HepG2 (cell line): Measurements from ENCODE around the gene PIM3. TPM values are rescaled to one million over a fixed set of nuclear protein-coding genes. Genes with fewer than 3 reads are reported as not detected.

Source experiments
- ATAC-seq: fragments of 200-7000 bp; cut with Tn5 transposase; 3 replicates; pipeline ENCODE4 v1.9.1; 2020; ENCODE audit warnings: mild to moderate bottlenecking, moderate library complexity
- BruUV-seq: library from RNA; stranded (reverse); fragments of 400-500 nt; replicated peaks from 2 replicates; lab custom pipeline; 2021; lab: Mats Ljungman, UMichigan
- CTCF ChIA-PET: fragments of 300-600 bp; formaldehyde crosslinking; extraction: SDS; loops from one replicate; lab custom pipeline; 2021; ENCODE audit warnings: low total read pairs, inconsistent platforms, low intra/inter-chr PET ratio; lab: Yijun Ruan, JAX
- POLR2A ChIA-PET: fragments of 350-600 bp; sonication (Branson Sonifier 250); formaldehyde crosslinking; loops from one replicate; lab custom pipeline; 2020; ENCODE audit warnings: antibody characterized with exemption, inconsistent platforms; lab: Yijun Ruan, JAX
- DNase-seq: peaks from one replicate; pipeline ENCODE4 v3.0.0-alpha.2; 2015; ENCODE audit warnings: low spot score
- FAIRE-seq: peaks from 3 replicates; lab custom pipeline; 2011; peaks lifted over from hg19 to GRCh38; lab: Jason Lieb, UNC
- H2AFZ ChIP-seq: one replicate; pipeline ENCODE4 v1.6.1; 2011; ENCODE audit warnings: low read length, inconsistent platforms
- H3K27ac ChIP-seq: fragments of 300-600 bp; 3 replicates; pipeline ENCODE4 v1.8.0; 2011; ENCODE audit warnings: mixed run types, mild to moderate bottlenecking, mixed read lengths, low read length, inconsistent platforms; ENCODE audit not compliant: insufficient read depth; ENCODE audit errors: extremely low read length
- H3K27me3 ChIP-seq, 2 experiments: fragments of 200-600 bp in 1 of 2; 2 replicates in 1 of 2; 3 replicates in 1 of 2; pipeline versions ENCODE4 v1.6.0 to v1.8.0; 2011; ENCODE audit warnings: low read length in 2 of 2, mild to moderate bottlenecking in 2 of 2, moderate library complexity in 2 of 2, inconsistent platforms in 1 of 2; ENCODE audit not compliant: insufficient read depth in 2 of 2, control insufficient read depth in 1 of 2
- H3K36me3 ChIP-seq, 2 experiments: fragments of 200-600 bp in 1 of 2; replicated peaks in 1 of 2; 2 replicates in 1 of 2; 3 replicates in 1 of 2; pipeline versions ENCODE4 v1.5.1 to v1.8.0; 2011; ENCODE audit warnings: low read length in 2 of 2, inconsistent platforms in 1 of 2; ENCODE audit not compliant: insufficient read depth in 2 of 2, control insufficient read depth in 1 of 2
- H3K4me1 ChIP-seq: 2 replicates; pipeline ENCODE4 v1.5.1; 2012; ENCODE audit warnings: low read length, inconsistent platforms; ENCODE audit not compliant: insufficient read depth
- H3K4me2 ChIP-seq: 2 replicates; pipeline ENCODE4 v1.6.0; 2011; ENCODE audit warnings: low read depth, low read length, inconsistent platforms
- H3K4me3 ChIP-seq, 3 experiments: fragments of 200-600 bp in 1 of 3; sonication (generic), shearing (Covaris generic) in 1 of 3; replicated peaks in 1 of 3; 2 replicates each; pipeline ENCODE4 v1.5.1; 2011 to 2016; ENCODE audit warnings: low read length in 3 of 3, inconsistent platforms in 2 of 3, low read depth in 2 of 3, mild to moderate bottlenecking in 2 of 3, control low read depth in 1 of 3, mixed read lengths in 1 of 3; ENCODE audit not compliant: insufficient read depth in 1 of 3
- H3K79me2 ChIP-seq: one replicate; pipeline ENCODE4 v1.6.1; 2011; ENCODE audit warnings: low read length, inconsistent platforms; ENCODE audit not compliant: insufficient read depth
- H3K9ac ChIP-seq: 2 replicates; pipeline ENCODE4 v1.6.0; 2011; ENCODE audit warnings: mild to moderate bottlenecking, low read depth, low read length, inconsistent platforms; ENCODE audit not compliant: insufficient read depth
- H3K9me3 ChIP-seq: 2 replicates; pipeline ENCODE4 v1.5.1; 2012; ENCODE audit warnings: mild to moderate bottlenecking, low read length
- H4K20me1 ChIP-seq: 2 replicates; pipeline ENCODE4 v1.6.0; 2011; ENCODE audit warnings: inconsistent platforms, mild to moderate bottlenecking, low read length, moderate library complexity; ENCODE audit not compliant: insufficient read depth
- FOSL2 ChIP-seq: sonication (generic); formaldehyde crosslinking; IDR thresholded peaks from 2 replicates; pipeline ENCODE4 v1.4.0; 2020; ENCODE audit warnings: missing genetic modification reagents
- ZNF230 ChIP-seq: sonication (generic); formaldehyde crosslinking; IDR thresholded peaks from 2 replicates; pipeline ENCODE4 v1.4.0; 2020; ENCODE audit warnings: mild to moderate bottlenecking, missing genetic modification reagents
- ZNF770 ChIP-seq: sonication (generic); formaldehyde crosslinking; IDR thresholded peaks from 2 replicates; pipeline ENCODE4 v1.5.0; 2020; ENCODE audit warnings: mild to moderate bottlenecking, missing genetic modification reagents
- WGBS: methylation state at CpG from one replicate; pipeline ENCODE4 v1.1.6; 2017; ENCODE audit warnings: low lambda C conversion rate; 5-methylcytosine and 5-hydroxymethylcytosine counted together
- in situ Hi-C: cut with HindIII; loops from 2 replicates; pipeline ENCODE4 v1.10.0; 2017; ENCODE audit warnings: low pct_unique_long_range_greater_than_20kb; ENCODE audit not compliant: extremely low pct_ligation_motif_present
- intact Hi-C: fragments of 100-400 bp; cut with micrococcal nuclease; formaldehyde crosslinking; loops from one replicate; pipeline ENCODE4 v1.10.0; 2022; ENCODE audit not compliant: unreplicated experiment
- polyA plus RNA-seq, 8 experiments: library from polyadenylated mRNA; depleted of rRNA in 3 of 8; stranded (reverse) in 7 of 8; unstranded in 1 of 8; fragments of >200 nt; fragmentation: Illumina TruSeq in 4 of 8; extraction: Trizol in 4 of 8; gene quantifications; 2 replicates each; pipeline versions ENCODE4 v1.2.1 to v1.2.3, GENCODE V29; 2011 to 2016; ENCODE audit warnings: low read depth in 4 of 8, missing spikeins in 1 of 8, mixed read lengths in 1 of 8; ENCODE audit not compliant: insufficient read depth in 1 of 8
- total RNA-seq, 5 experiments: library from RNA; depleted of rRNA; stranded (reverse); fragments of >200 nt; fragmentation: Illumina TruSeq; extraction: Trizol; gene quantifications; 2 replicates each; pipeline ENCODE4 v1.2.3, GENCODE V29; 2016; ENCODE audit warnings: low read depth in 1 of 5

The PIM3 gene
- total and polyA plus RNA-seq, 2 of the 13 experiments (the other 11 are each of a cell fraction or from before 2014, with no cell fraction given), result 21.6 to 31.2 TPM

GRCh38 chr22:50009765-50010675, 49.4 kb downstream of the PIM3 start:
- WGBS, result 37% methylated on average over 23 of the region's 46 CpGs
- Histone ChIP-seq H3K27ac (no peak overlapping the region), H3K4me2 (no peak overlapping the region)

More at GRCh38 chr22:50009765-50010675, 49.4 kb downstream of the PIM3 start:
- peaks cover 20 to 62% of the 10 kb centered on the region in 2 experiments for H3K27me3 ChIP-seq
- H3K9ac ChIP-seq, result no peak overlapping the region
- H3K79me2 ChIP-seq, result no peaks in the 10 kb centered on the region
- no peak for DNase-seq
- peaks cover 13% of the 10 kb centered on the region for H3K4me1 ChIP-seq
- H2AFZ ChIP-seq, result no peak overlapping the region
- no peak for FAIRE-seq
- POLR2A ChIA-PET, result no interaction called here
- H3K9me3 ChIP-seq, result no peaks in the 10 kb centered on the region
- no peaks in the 10 kb centered on the region for H3K36me3 ChIP-seq
- no peak for TF ChIP-seq ZNF230 (CRISPR knock-in tag)
- 0 out of 2 replicates have a peak, but pooled peaks have one; percentile 28 for TF ChIP-seq ZNF770
- TF ChIP-seq FOSL2 (CRISPR knock-in tag), result no peak
- in situ Hi-C loops, result no loop called here
- CTCF ChIA-PET, result no interaction called here
- intact Hi-C loops, result no loop called here
- BruUV-seq, result no TSS peak
- H4K20me1 ChIP-seq, result no peaks in the 10 kb centered on the region
- H3K4me3 ChIP-seq, result no peak overlapping the region
- ATAC-seq, result no peak
